Kidney (tissue), 14 donors: ENCODE measurements around the gene UNC13A. TPM values are rescaled to one million over a fixed set of nuclear protein-coding genes. Genes with fewer than 3 reads are reported as not detected.

Source experiments
- DNase-seq, 5 donors: peaks; one replicate each; pipeline ENCODE4 v3.0.0-alpha.2; 2013 to 2020
- FAIRE-seq: peaks from 2 replicates; lab custom pipeline; 2012; peaks lifted over from hg19 to GRCh38; lab: Jason Lieb, UNC
- H3K27ac ChIP-seq, 2 donors: one replicate each; pipeline ENCODE4 v1.7.0; 2013; ENCODE audit warnings: low read depth in 2 of 2, low read length in 2 of 2, inconsistent platforms in 1 of 2
- H3K27me3 ChIP-seq: one replicate; pipeline ENCODE4 v1.7.1; 2013; ENCODE audit warnings: low read length, inconsistent platforms; ENCODE audit not compliant: control insufficient read depth, insufficient read depth
- H3K36me3 ChIP-seq, 3 donors: one replicate each; pipeline versions ENCODE4 v1.7.0 to v1.7.1; 2013; ENCODE audit warnings: low read length in 3 of 3, control low read depth in 1 of 3, inconsistent platforms in 1 of 3; ENCODE audit not compliant: insufficient read depth in 3 of 3, control insufficient read depth in 2 of 3
- H3K4me1 ChIP-seq, 3 donors: one replicate each; pipeline versions ENCODE4 v1.7.0 to v1.7.1; 2013; ENCODE audit warnings: low read length in 3 of 3, inconsistent platforms in 1 of 3, low read depth in 1 of 3; ENCODE audit not compliant: control insufficient read depth in 2 of 3, insufficient read depth in 2 of 3
- H3K4me3 ChIP-seq, 3 donors: one replicate each; pipeline versions ENCODE4 v1.7.0 to v1.8.1; 2013; ENCODE audit warnings: low read length in 3 of 3, control low read depth in 1 of 3, inconsistent platforms in 1 of 3
- H3K9ac ChIP-seq, 3 donors: one replicate each; pipeline versions ENCODE4 v1.7.0 to v1.7.1; 2013; ENCODE audit warnings: low read length in 3 of 3, control low read depth in 1 of 3, inconsistent platforms in 1 of 3
- H3K9me3 ChIP-seq, 3 donors: one replicate each; pipeline versions ENCODE4 v1.7.0 to v1.7.1; 2013; ENCODE audit warnings: low read length in 3 of 3, control low read depth in 1 of 3, inconsistent platforms in 1 of 3; ENCODE audit not compliant: control insufficient read depth in 2 of 3, insufficient read depth in 1 of 3
- intact Hi-C: fragments of 100-400 bp; cut with DNase I; formaldehyde crosslinking; loops from one replicate; pipeline ENCODE4 v1.11.1; 2022
- polyA plus RNA-seq: library from polyadenylated mRNA; stranded (reverse); fragments of 350-450 nt; fragmentation: Illumina TruSeq; extraction: RNeasy Lipid Tissue Mini Kit (QIAGEN cat#74804); gene quantifications from one replicate; pipeline ENCODE4 v1.2.3, GENCODE V29; 2014; ENCODE audit warnings: low read depth, low replicate concordance; ENCODE audit not compliant: insufficient read depth
- total RNA-seq: library from RNA; stranded (reverse); fragmentation: NEBNext Ultra II Directional; extraction: Animal tissue kit (Norgen Biotek cat#: 25700); gene quantifications from one replicate; pipeline ENCODE4 v1.2.1, GENCODE V29; 2021
- TF ChIP-seq, protein P1 (sequence below): IDR thresholded peaks from 3 replicates; pipeline ENCODE4 v1.5.1; 2012; ENCODE audit warnings: mild to moderate bottlenecking, moderate library complexity, borderline replicate concordance; ENCODE audit not compliant: insufficient read depth; ENCODE audit errors: extremely low read depth
- donor health status: control.
- donor health status: control.
- donor health status: control.
- donor health status: control.
- donor health status: control.
- donor health status: DM: yes; HTN: yes; CAD: no.
- donor health status: Normal renal cell carcinoma (clear cell type).

Gene UNC13A
- total and polyA plus RNA-seq, 2 donors from 2014 or later: 0.06 to 2.2 TPM

DNA sequence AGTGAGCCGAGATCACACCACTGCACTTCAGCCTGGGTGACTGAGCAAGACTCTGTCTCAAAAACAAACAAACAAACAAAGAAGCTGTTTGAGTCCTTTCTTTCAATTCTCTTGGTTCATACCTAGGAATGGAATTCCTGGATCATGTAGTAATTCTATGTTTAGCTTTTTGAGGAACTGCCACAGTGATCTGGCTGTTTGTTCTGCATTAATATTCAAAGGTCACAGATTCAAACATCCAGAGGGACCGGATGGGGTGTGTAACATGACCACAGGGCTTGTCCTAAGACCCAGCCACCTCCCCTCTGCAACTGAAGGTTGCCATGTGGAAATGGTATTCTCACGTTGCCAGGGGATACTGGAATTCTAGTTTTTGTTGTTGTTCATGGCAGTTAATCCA, 122.5 kb downstream of the UNC13A start:
- TF ChIP-seq, protein P1, sequence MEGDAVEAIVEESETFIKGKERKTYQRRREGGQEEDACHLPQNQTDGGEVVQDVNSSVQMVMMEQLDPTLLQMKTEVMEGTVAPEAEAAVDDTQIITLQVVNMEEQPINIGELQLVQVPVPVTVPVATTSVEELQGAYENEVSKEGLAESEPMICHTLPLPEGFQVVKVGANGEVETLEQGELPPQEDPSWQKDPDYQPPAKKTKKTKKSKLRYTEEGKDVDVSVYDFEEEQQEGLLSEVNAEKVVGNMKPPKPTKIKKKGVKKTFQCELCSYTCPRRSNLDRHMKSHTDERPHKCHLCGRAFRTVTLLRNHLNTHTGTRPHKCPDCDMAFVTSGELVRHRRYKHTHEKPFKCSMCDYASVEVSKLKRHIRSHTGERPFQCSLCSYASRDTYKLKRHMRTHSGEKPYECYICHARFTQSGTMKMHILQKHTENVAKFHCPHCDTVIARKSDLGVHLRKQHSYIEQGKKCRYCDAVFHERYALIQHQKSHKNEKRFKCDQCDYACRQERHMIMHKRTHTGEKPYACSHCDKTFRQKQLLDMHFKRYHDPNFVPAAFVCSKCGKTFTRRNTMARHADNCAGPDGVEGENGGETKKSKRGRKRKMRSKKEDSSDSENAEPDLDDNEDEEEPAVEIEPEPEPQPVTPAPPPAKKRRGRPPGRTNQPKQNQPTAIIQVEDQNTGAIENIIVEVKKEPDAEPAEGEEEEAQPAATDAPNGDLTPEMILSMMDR: no peak
- intact Hi-C loops: no loop called here

DNA sequence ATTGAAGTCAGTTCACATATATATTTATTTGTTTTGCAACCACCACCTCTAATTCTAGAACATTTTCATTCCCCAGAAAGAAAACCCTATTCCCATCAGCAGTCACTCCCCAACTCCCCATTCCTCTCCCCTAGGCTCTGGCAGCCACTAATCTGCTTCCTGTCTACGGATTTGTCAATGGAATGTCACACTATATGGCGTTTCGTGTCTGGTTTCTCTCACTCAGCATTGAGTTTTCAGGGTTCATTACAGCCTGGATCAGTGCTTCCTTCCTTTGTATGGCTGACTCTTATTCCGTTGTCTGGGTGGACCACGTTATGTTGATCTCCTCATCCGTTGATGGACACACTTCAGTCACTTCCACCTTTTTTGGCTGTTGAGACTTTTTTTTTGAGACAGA, 123.4 kb downstream of the UNC13A start:
- Histone ChIP-seq H3K4me3 (no peak overlapping the region), H3K9ac (no peak overlapping the region), H3K4me1 (no peaks in the 10 kb centered on the region), H3K9me3 (no peaks in the 10 kb centered on the region), H3K27ac (no peak overlapping the region), H3K27me3 (no peaks in the 10 kb centered on the region), H3K36me3 (peaks cover 5 to 16% (median 8%) of the 10 kb centered on the region in 3 donors)
- DNase-seq (no peak), FAIRE-seq (no peak)
- TF ChIP-seq, protein P1: no peak
- intact Hi-C loops: no loop called here

More for the DNA sequence above, 122.5 kb downstream of the UNC13A start:
- peaks cover 5 to 17% (median 8%) of the 10 kb centered on the region in 3 donors for H3K36me3 ChIP-seq
- H3K27me3 ChIP-seq: no peaks in the 10 kb centered on the region
- H3K4me1 ChIP-seq: no peaks in the 10 kb centered on the region
- no peak for FAIRE-seq
- no peak overlapping the region for H3K9ac ChIP-seq
- no peak overlapping the region for H3K27ac ChIP-seq
- H3K4me3 ChIP-seq: no peak overlapping the region
- H3K9me3 ChIP-seq: no peaks in the 10 kb centered on the region
- DNase-seq: no peak

DNA sequence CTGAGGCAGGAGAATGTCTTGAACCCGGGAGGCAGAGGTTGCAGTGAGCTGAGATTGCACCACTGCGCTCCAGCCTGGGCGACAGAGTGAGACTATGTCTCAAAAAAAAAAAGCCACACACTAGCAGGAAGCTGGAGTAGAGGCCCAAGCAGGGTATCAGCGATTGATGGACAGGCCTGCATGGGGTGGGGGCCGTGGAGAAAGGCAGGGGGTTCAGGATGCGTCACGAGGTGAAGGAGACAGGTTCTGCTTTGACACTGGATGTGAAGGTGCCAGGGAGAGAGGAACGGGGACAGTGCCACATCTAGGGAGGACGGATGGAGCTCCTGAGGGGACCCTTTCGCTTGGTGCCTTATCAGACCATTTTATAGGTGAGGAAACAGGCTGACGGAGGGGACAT, 125.6 kb downstream of the UNC13A start:
- H3K4me3 ChIP-seq: no peak overlapping the region
- no peaks in the 10 kb centered on the region for H3K27me3 ChIP-seq
- TF ChIP-seq, protein P1: no peak
- H3K4me1 ChIP-seq: no peaks in the 10 kb centered on the region
- no peak overlapping the region for H3K9ac ChIP-seq
- FAIRE-seq (no peak), DNase-seq (no peak)
- intact Hi-C loops: no loop called here
- no peaks in the 10 kb centered on the region for H3K9me3 ChIP-seq
- H3K27ac ChIP-seq: no peak overlapping the region
- peaks cover 0 to 4% (median 0%) of the 10 kb centered on the region in 3 donors for H3K36me3 ChIP-seq

DNA sequence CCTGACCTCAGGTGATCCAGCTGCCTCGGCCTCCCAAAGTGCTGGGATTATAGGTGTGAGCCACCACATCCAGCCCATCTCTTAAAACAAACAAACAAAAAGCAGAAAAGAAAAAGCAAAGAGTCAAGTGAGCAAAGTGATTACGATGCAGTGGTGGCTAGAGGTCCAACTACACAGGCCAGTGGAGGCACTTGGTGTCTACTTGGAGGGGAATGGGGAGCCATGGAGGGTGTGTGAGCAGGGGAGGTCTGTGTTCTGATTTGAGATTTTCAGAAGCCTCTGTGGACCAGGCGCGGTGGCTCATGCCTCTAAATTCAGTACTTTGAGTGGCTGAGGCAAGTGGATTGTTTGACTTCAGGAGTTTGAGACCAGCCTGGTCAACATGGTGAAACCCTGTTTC, 126.1 kb downstream of the UNC13A start:
- no peak for FAIRE-seq

More for the DNA sequence above, 126.1 kb downstream of the UNC13A start:
- H3K9ac ChIP-seq: no peak overlapping the region
- no peaks in the 10 kb centered on the region for H3K4me1 ChIP-seq
- intact Hi-C loops: no loop called here
- peaks cover 0 to 3% (median 0%) of the 10 kb centered on the region in 3 donors for H3K36me3 ChIP-seq
- H3K9me3 ChIP-seq: no peaks in the 10 kb centered on the region
- no peaks in the 10 kb centered on the region for H3K27me3 ChIP-seq
- no peak for DNase-seq
- TF ChIP-seq, protein P1: no peak
- H3K27ac ChIP-seq: no peak overlapping the region
- no peak overlapping the region for H3K4me3 ChIP-seq
